Skeletal muscle satellite cell (primary cell): ENCODE measurements around the gene IDUA.
A peak's percentile ranks its signal among the peaks of the same experiment; 100 is the strongest.

Experiments used
- H3K27me3 ChIP-seq: 2 replicates; pipeline ENCODE4 v1.7.0; 2013; ENCODE audit warnings: low read length; ENCODE audit not compliant: control insufficient read depth, insufficient read depth
- H3K36me3 ChIP-seq: 2 replicates; pipeline ENCODE4 v1.7.0; 2013; ENCODE audit warnings: mild to moderate bottlenecking, control low read depth, low read length; ENCODE audit not compliant: insufficient read depth
- H3K4me1 ChIP-seq: 2 replicates; pipeline ENCODE4 v1.7.0; 2013; ENCODE audit warnings: low read length; ENCODE audit not compliant: control insufficient read depth, insufficient read depth
- H3K4me2 ChIP-seq: 2 replicates; pipeline ENCODE4 v1.7.0; 2013; ENCODE audit warnings: mild to moderate bottlenecking, low read length
- H3K4me3 ChIP-seq: 2 replicates; pipeline ENCODE4 v1.7.0; 2013; ENCODE audit warnings: low read length
- H3K9ac ChIP-seq: 2 replicates; pipeline ENCODE4 v1.7.0; 2013; ENCODE audit warnings: mild to moderate bottlenecking, low read depth, low read length, moderate library complexity
- H3K9me3 ChIP-seq: replicated peaks from 2 replicates; pipeline ENCODE4 v1.7.0; 2013; ENCODE audit warnings: mild to moderate bottlenecking, control low read depth, low read length

Gene IDUA

GRCh38 chr4:965048-965765 is 21.6 kb upstream of the IDUA start:
- Histone ChIP-seq H3K9me3 (no peaks in the 10 kb centered on the region), H3K4me2 (no peak overlapping the region), H3K9ac (no peak overlapping the region), H3K27me3 (no peaks in the 10 kb centered on the region), H3K36me3 (peaks cover 38% of the 10 kb centered on the region), H3K4me3 (no peak overlapping the region), H3K4me1 (no peaks in the 10 kb centered on the region)

GRCh38 chr4:965766-966134 is 21.1 kb upstream of the IDUA start:
- Histone ChIP-seq H3K4me1 (no peaks in the 10 kb centered on the region), H3K4me2 (no peak overlapping the region), H3K9ac (no peak overlapping the region), H3K36me3 (peaks cover 33% of the 10 kb centered on the region), H3K9me3 (no peaks in the 10 kb centered on the region), H3K4me3 (no peak overlapping the region), H3K27me3 (no peaks in the 10 kb centered on the region)

- Histone ChIP-seq H3K4me2 (no peak overlapping the region), H3K4me3 (no peak overlapping the region), H3K9me3 (no peaks in the 10 kb centered on the region), H3K9ac (no peak overlapping the region), H3K36me3 (peaks cover 33% of the 10 kb centered on the region), H3K27me3 (no peaks in the 10 kb centered on the region), H3K4me1 (peaks cover 2% of the 10 kb centered on the region)
These were observed 20.4 kb upstream of the IDUA start for GRCh38 chr4:966266-967112.

GRCh38 chr4:967113-968104 is 19.4 kb upstream of the IDUA start:
- Histone ChIP-seq H3K9me3 (no peaks in the 10 kb centered on the region), H3K9ac (no peak overlapping the region), H3K27me3 (no peaks in the 10 kb centered on the region), H3K4me3 (no peak overlapping the region), H3K4me2 (no peak overlapping the region), H3K4me1 (peaks cover 11% of the 10 kb centered on the region), H3K36me3 (peaks cover 24% of the 10 kb centered on the region)

GRCh38 chr4:968221-968620 is 18.6 kb upstream of the IDUA start:
- Histone ChIP-seq H3K4me3 (no peak overlapping the region), H3K4me1 (peaks cover 13% of the 10 kb centered on the region), H3K36me3 (peaks cover 19% of the 10 kb centered on the region), H3K9me3 (no peaks in the 10 kb centered on the region), H3K9ac (no peak overlapping the region), H3K27me3 (no peaks in the 10 kb centered on the region), H3K4me2 (no peak overlapping the region)

- no peak overlapping the region for H3K4me3 ChIP-seq
- H3K4me2 ChIP-seq: no peak overlapping the region
- no peaks in the 10 kb centered on the region for H3K9me3 ChIP-seq
- peaks cover 15% of the 10 kb centered on the region for H3K4me1 ChIP-seq
- H3K9ac ChIP-seq: no peak overlapping the region
- peaks cover 18% of the 10 kb centered on the region for H3K36me3 ChIP-seq
- no peaks in the 10 kb centered on the region for H3K27me3 ChIP-seq
These were observed 18.0 kb upstream of the IDUA start for GRCh38 chr4:968621-969394.

GRCh38 chr4:970046-970745 is 16.6 kb upstream of the IDUA start:
- no peaks in the 10 kb centered on the region for H3K9me3 ChIP-seq
- H3K9ac ChIP-seq: no peak overlapping the region
- H3K4me1 ChIP-seq: peaks cover 18% of the 10 kb centered on the region
- no peak overlapping the region for H3K4me2 ChIP-seq
- H3K36me3 ChIP-seq: peaks cover 9% of the 10 kb centered on the region
- no peaks in the 10 kb centered on the region for H3K27me3 ChIP-seq
- H3K4me3 ChIP-seq: no peak overlapping the region

GRCh38 chr4:970854-971520 is 15.9 kb upstream of the IDUA start:
- no peak overlapping the region for H3K4me2 ChIP-seq
- peaks cover 18% of the 10 kb centered on the region for H3K4me1 ChIP-seq
- no peaks in the 10 kb centered on the region for H3K27me3 ChIP-seq
- H3K36me3 ChIP-seq: peaks cover 3% of the 10 kb centered on the region
- no peak overlapping the region for H3K9ac ChIP-seq
- no peak overlapping the region for H3K4me3 ChIP-seq
- no peaks in the 10 kb centered on the region for H3K9me3 ChIP-seq

- Histone ChIP-seq H3K4me1 (peaks cover 18% of the 10 kb centered on the region), H3K36me3 (no peaks in the 10 kb centered on the region), H3K27me3 (no peaks in the 10 kb centered on the region), H3K9me3 (no peaks in the 10 kb centered on the region), H3K4me3 (peak overlapping the region; percentile 92), H3K4me2 (peak overlapping the region; percentile 99), H3K9ac (peak overlapping the region; percentile 83)
These were observed 15.0 kb upstream of the IDUA start for GRCh38 chr4:971666-972500.
